Caco-2 (cell line): ENCODE measurements around the gene MINDY3. TPM values are rescaled to one million over a fixed set of nuclear protein-coding genes. Genes with fewer than 3 reads are reported as not detected.

Experiments used
- BruUV-seq: library from RNA; stranded (reverse); fragments of 400-500 nt; replicated peaks from 2 replicates; lab custom pipeline; 2021; lab: Mats Ljungman, UMichigan
- CTCF ChIA-PET: fragments of 300-600 bp; sonication (Branson Sonifier 250); formaldehyde crosslinking; loops from one replicate; lab custom pipeline; 2022; ENCODE audit warnings: antibody characterized with exemption; lab: Charles Lee
- POLR2A ChIA-PET: fragments of 300-600 bp; sonication (Branson Sonifier 250); formaldehyde crosslinking; loops from one replicate; lab custom pipeline; 2022; ENCODE audit warnings: antibody characterized with exemption; lab: Charles Lee
- DNase-seq, 2 experiments: peaks; one replicate each; pipeline versions ENCODE4 v3.0.0 to v3.0.0-alpha.2; 2020 to 2022
- H3K27me3 ChIP-seq: replicated peaks from 2 replicates; pipeline ENCODE4 v1.6.0; 2011; ENCODE audit warnings: low read length; ENCODE audit not compliant: control insufficient read depth, insufficient read depth
- H3K36me3 ChIP-seq: 2 replicates; pipeline ENCODE4 v1.5.1; 2011; ENCODE audit warnings: low read length; ENCODE audit not compliant: control insufficient read depth, insufficient read depth
- H3K4me1 ChIP-seq: fragments of 250-450 bp; sonication (Bioruptor Pico); 2 replicates; pipeline ENCODE4 v1.5.1; 2020; ENCODE audit warnings: mild to moderate bottlenecking
- H3K4me3 ChIP-seq: 2 replicates; pipeline ENCODE4 v1.5.1; 2011; ENCODE audit warnings: low read depth, mild to moderate bottlenecking, control low read depth, low read length
- H3K9me3 ChIP-seq: fragments of 250-450 bp; sonication (Bioruptor Pico); 2 replicates; pipeline ENCODE4 v1.5.1; 2020; ENCODE audit warnings: mild to moderate bottlenecking, moderate library complexity
- H3K27ac Mint-ChIP-seq: one replicate; pipeline ENCODE4 v1.8.0; 2022; ENCODE audit warnings: mixed read lengths; ENCODE audit not compliant: unreplicated experiment
- H3K27me3 Mint-ChIP-seq: one replicate; pipeline ENCODE4 v1.8.0; 2022; ENCODE audit warnings: mixed read lengths; ENCODE audit not compliant: insufficient read depth, unreplicated experiment
- H3K36me3 Mint-ChIP-seq: one replicate; pipeline ENCODE4 v1.8.0; 2022; ENCODE audit warnings: mild to moderate bottlenecking, mixed read lengths; ENCODE audit not compliant: insufficient read depth, unreplicated experiment
- H3K4me1 Mint-ChIP-seq: one replicate; pipeline ENCODE4 v1.8.0; 2022; ENCODE audit warnings: low read depth, mixed read lengths; ENCODE audit not compliant: unreplicated experiment
- H3K4me3 Mint-ChIP-seq: one replicate; pipeline ENCODE4 v1.8.0; 2022; ENCODE audit warnings: mild to moderate bottlenecking, moderate library complexity, mixed read lengths; ENCODE audit not compliant: unreplicated experiment
- H3K9me3 Mint-ChIP-seq: one replicate; pipeline ENCODE4 v1.8.0; 2022; ENCODE audit warnings: mixed read lengths; ENCODE audit not compliant: unreplicated experiment
- intact Hi-C: fragments of 100-400 bp; cut with micrococcal nuclease; formaldehyde crosslinking; loops from one replicate; pipeline ENCODE4 v1.10.0; 2022; ENCODE audit not compliant: unreplicated experiment
- total RNA-seq: library from RNA; stranded (reverse); gene quantifications from 2 replicates; pipeline ENCODE4 v1.2.3, GENCODE V29; 2022
- TF ChIP-seq, protein P1 (sequence below), 2 experiments: fragments of 200-600 bp in 1 of 2; IDR thresholded peaks; 1 replicate in 1 of 2; 2 replicates in 1 of 2; pipeline versions ENCODE4 v1.5.1 to v1.8.0; 2011 to 2022; ENCODE audit warnings: antibody characterized with exemption in 1 of 2, control low read depth in 1 of 2, inconsistent platforms in 1 of 2, low read depth in 1 of 2, low read length in 1 of 2, mild to moderate bottlenecking in 1 of 2, moderate library complexity in 1 of 2; ENCODE audit not compliant: insufficient read depth in 1 of 2, severe bottlenecking in 1 of 2, unreplicated experiment in 1 of 2

Gene MINDY3
- total RNA-seq, 1 experiment from 2014 or later: 25.9 TPM

DNA sequence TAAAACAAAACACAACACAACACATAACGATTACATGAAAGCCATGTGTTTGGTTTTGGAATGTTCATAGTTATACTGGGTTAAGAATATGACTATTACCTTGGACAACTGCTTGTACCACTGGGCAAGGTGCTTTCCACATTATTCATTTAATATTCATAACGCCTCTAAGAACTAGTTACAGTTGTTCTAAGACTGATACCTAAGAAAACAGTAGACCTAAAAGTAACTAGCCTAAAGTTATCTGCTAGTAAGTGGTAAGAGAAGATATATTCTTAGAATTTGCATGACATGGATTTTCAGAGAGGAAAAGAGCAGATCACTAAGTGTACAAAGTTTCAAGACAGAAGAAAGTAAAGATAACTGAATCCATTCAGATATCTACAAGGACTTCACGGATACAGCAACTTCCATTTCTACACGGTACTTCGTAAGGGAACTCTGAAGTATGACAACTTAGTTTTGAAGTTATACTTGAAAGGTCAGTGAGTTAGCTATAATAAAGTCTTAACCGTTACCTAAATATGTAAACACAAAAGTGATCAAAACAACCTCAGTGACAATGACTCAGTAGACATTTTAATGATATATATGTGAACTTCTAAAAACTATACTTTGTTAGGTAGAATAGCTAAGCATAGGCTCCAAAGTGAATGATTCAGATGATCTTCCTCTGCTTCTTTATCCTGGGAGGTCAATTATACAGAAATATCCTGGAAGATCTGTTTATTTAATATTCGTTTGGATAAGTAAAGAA lies 65.1 kb downstream of the MINDY3 start:
- ChIA-PET POLR2A (no interaction called here), CTCF (interaction anchor here (0.5 kb wide), 1 partner anchor 377 kb away, joined by 4 read pairs; no protein-coding TSS in a partner anchor)
- Mint-ChIP-seq H3K36me3 (no peaks in the 10 kb centered on the region), H3K4me1 (peaks cover 6% of the 10 kb centered on the region), H3K27ac (peak overlapping the region; percentile 18), H3K27me3 (no peaks in the 10 kb centered on the region), H3K4me3 (no peak overlapping the region), H3K9me3 (no peaks in the 10 kb centered on the region)
- no TSS peak for BruUV-seq
- Histone ChIP-seq H3K4me1 (no peaks in the 10 kb centered on the region), H3K27me3 (no peaks in the 10 kb centered on the region), H3K9me3 (no peaks in the 10 kb centered on the region), H3K4me3 (no peak overlapping the region), H3K36me3 (no peaks in the 10 kb centered on the region; the same call in 1 of the 2 replicates)
- intact Hi-C loops: no loop called here
- TF ChIP-seq, protein P1, sequence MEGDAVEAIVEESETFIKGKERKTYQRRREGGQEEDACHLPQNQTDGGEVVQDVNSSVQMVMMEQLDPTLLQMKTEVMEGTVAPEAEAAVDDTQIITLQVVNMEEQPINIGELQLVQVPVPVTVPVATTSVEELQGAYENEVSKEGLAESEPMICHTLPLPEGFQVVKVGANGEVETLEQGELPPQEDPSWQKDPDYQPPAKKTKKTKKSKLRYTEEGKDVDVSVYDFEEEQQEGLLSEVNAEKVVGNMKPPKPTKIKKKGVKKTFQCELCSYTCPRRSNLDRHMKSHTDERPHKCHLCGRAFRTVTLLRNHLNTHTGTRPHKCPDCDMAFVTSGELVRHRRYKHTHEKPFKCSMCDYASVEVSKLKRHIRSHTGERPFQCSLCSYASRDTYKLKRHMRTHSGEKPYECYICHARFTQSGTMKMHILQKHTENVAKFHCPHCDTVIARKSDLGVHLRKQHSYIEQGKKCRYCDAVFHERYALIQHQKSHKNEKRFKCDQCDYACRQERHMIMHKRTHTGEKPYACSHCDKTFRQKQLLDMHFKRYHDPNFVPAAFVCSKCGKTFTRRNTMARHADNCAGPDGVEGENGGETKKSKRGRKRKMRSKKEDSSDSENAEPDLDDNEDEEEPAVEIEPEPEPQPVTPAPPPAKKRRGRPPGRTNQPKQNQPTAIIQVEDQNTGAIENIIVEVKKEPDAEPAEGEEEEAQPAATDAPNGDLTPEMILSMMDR (IDR thresholded peaks at IDR 0.05; ENCODE audit: insufficient read depth in 1 of 2, low read depth in 1 of 2, low read length in 1 of 2, severe bottlenecking in 1 of 2, unreplicated experiment in 1 of 2): no peak
- no peak for DNase-seq

DNA sequence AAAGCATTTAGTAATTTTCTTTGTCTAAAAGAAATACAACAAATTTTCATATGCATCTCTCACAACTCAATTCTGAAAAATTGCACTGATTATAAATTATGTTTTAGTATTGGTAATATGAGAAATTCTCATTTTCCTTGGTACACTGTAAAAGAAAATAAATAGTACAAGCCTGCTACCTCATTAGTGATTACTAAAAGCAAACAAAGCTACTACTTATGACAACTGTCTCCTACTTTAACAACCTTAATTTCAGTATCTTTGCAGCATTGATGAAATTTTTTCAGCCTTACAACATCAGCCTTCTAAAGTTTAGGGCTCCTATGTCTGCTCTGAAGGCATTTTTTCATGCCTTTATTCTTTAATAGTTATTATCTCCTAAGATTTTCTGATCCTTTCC lies 65.7 kb downstream of the MINDY3 start:
- TF ChIP-seq, protein P1 (IDR thresholded peaks at IDR 0.05; ENCODE audit: insufficient read depth in 1 of 2, low read depth in 1 of 2, low read length in 1 of 2, severe bottlenecking in 1 of 2, unreplicated experiment in 1 of 2): no peak
- no peaks in the 10 kb centered on the region for H3K27me3 Mint-ChIP-seq
- ChIA-PET POLR2A (no interaction called here), CTCF (no interaction called here)
- H3K4me1 ChIP-seq: no peaks in the 10 kb centered on the region
- DNase-seq: no peak
- peaks cover 6% of the 10 kb centered on the region for H3K4me1 Mint-ChIP-seq
- no TSS peak for BruUV-seq
- intact Hi-C loops: no loop called here
- no peaks in the 10 kb centered on the region for H3K36me3 Mint-ChIP-seq
- no peaks in the 10 kb centered on the region; the same call in 1 of the 2 replicates for H3K36me3 ChIP-seq
- H3K9me3 Mint-ChIP-seq: no peaks in the 10 kb centered on the region
- no peak overlapping the region for H3K4me3 Mint-ChIP-seq
- peak overlapping the region; percentile 18 for H3K27ac Mint-ChIP-seq
- H3K27me3 ChIP-seq: no peaks in the 10 kb centered on the region
- no peak overlapping the region for H3K4me3 ChIP-seq
- H3K9me3 ChIP-seq: no peaks in the 10 kb centered on the region

DNA sequence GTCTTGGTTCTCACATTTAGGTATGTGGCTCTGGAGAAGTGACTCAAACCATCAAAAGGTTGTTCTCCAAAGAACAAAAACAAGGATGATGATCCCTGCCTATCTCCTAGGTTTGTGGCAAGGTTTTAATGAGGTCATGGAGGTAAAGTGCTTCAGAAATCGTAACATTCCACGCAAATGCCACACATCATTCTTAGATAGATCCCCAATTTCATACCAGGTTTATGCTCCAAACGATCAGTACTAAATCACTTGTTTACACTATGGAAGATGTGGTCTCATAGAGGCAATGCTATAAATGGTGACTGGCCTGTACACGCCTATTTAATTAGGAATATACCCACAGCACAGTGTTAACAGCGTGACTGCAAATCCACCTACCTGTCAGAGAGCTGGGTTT lies 66.6 kb downstream of the MINDY3 start:
- Histone ChIP-seq H3K4me3 (no peak overlapping the region), H3K27me3 (no peaks in the 10 kb centered on the region), H3K9me3 (no peaks in the 10 kb centered on the region), H3K36me3 (no peaks in the 10 kb centered on the region; the same call in 1 of the 2 replicates), H3K4me1 (no peaks in the 10 kb centered on the region)
- no peaks in the 10 kb centered on the region for H3K27me3 Mint-ChIP-seq
- H3K9me3 Mint-ChIP-seq: no peaks in the 10 kb centered on the region
- intact Hi-C loops: no loop called here
- H3K27ac Mint-ChIP-seq: no peak overlapping the region
- H3K4me1 Mint-ChIP-seq: peaks cover 6% of the 10 kb centered on the region
- H3K36me3 Mint-ChIP-seq: no peaks in the 10 kb centered on the region
- POLR2A ChIA-PET: no interaction called here
- CTCF ChIA-PET: no interaction called here
- no peak overlapping the region for H3K4me3 Mint-ChIP-seq
- TF ChIP-seq, protein P1 (IDR thresholded peaks at IDR 0.05; ENCODE audit: insufficient read depth in 1 of 2, low read depth in 1 of 2, low read length in 1 of 2, severe bottlenecking in 1 of 2, unreplicated experiment in 1 of 2): no peak
- no peak for DNase-seq
- BruUV-seq: no TSS peak
